HG03135 (cell line): ENCODE results near the gene CLMN.

Experiments
- ATAC-seq: cut with Tn5 transposase; IDR thresholded peaks from one replicate; pipeline ENCODE4 v1.9.1; 2021; ENCODE audit warnings: mild to moderate bottlenecking, moderate library complexity; ENCODE audit not compliant: unreplicated experiment

CLMN gene

DNA sequence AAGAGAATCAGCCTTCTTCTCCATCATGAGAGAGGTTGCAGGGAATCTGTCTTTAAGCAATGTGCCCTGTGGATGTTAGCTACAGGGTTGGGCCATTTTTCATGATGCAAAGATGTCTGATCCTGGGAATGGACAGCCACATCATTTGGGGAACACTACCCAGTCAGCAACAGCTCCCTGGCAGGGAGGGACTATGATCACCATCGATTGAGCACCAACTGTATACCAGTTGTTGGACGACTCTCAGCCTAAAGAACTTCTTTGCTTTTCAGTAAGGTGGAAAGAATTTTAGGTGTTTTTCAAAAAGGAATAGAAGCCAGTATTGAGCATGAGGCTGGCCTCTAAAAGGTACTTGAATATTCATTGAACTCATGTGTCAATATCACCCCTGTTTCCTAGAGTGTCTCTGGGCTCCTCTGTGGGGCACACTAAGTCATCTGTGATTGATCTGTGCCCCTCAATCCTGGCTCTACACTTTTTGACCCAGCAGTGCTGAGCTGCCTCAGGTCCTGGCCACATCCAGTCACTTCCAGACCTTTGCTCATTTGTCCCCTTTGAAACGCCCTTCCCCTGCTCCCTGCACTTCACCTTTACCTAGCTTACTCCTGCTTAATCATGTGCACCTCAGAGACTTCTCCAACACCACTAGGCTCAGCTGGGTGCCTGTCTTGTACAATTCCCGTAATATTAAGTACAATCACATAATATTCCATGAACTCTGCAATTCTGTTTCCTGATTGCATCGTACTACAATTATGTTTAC is 2.2 kb upstream of the CLMN start:
- ATAC-seq, result no peak

GRCh38 chr14:95320955-95321600 is 1.4 kb upstream of the CLMN start:
- ATAC-seq, result no peak

DNA sequence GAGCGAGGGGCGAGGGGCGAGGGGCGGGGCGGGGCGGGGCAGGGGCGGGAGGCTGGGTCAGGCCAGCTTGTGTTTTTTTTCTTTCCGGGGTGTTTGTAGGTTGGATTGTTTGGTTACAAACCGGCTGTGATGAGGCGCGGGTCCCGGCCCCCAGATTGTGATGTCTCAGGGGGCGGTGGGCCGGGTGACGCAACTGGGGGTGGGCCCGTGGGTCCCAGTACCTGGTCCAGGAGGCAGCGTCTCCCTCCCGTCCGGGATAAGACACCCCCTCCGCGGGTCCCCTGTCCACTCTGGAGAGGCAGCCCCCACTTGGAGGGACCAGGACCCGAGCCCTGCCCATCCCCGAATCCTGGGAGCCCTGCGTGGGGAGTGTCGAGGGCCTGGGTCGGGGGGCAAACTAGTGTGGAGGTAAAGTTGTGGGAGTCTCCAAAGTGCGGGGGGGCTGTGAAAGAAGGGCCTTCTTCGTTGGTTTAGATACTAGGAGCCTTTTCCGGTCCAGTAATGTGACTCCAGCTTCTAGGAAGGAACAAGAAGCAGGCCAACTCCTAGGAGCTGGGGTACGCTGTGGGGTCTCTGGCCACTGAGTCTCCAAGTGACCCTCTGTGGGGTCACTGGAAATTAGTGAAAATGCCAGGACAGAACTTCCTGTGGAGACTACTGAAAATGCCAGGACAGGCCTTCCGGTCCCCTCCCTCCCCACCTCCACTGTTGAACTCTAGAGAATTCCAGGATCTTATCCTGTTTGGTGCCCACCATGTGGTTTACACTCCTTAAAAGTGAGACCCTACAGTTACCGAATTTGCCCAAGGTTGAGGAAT is 579 bp upstream of the CLMN start:
- no peak for ATAC-seq

DNA sequence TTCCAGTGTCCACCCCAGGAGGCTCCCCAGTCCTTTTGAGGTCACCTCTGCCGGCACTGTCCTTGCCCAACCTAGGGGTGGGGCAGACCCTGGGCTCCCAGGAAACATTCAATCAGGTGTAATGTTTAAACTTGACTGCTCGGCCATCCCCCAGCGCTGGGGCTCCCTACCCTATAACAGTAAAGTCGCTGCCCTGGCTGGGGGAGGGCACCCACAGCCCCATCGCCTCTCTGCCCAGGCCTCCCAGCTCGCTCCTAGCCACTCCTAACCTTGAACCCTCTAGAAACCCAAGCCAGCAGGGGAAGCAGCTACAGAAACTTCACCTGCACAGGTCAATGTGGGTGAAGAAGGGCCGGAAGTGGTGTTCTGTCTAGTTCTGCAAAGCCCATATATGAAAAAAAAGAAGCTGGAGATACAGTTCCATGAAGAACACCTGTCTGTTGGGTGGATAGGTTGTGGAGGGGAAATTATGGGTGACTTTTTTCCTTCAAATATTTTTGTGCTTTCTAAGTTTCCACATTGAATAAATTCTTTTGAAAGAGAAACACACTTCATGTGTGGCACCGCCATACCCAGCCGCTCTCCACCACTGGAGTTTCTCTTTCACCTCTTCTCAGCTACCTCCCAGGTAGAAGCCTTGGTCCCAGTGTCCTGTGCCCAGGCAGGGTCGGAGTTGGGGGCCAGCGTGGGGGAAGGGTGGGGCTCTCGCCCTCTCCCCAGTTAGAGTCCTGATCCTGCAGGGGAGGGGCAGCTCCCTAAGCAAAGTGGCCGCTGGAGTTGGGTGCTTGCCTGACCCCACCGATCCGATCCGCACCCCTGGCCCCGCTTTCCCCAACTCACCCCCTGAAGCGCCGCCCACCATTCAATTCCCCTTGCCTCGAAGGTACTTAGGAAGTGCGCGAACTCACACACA is 1.1 kb downstream of the CLMN start:
- ATAC-seq, result no peak

DNA sequence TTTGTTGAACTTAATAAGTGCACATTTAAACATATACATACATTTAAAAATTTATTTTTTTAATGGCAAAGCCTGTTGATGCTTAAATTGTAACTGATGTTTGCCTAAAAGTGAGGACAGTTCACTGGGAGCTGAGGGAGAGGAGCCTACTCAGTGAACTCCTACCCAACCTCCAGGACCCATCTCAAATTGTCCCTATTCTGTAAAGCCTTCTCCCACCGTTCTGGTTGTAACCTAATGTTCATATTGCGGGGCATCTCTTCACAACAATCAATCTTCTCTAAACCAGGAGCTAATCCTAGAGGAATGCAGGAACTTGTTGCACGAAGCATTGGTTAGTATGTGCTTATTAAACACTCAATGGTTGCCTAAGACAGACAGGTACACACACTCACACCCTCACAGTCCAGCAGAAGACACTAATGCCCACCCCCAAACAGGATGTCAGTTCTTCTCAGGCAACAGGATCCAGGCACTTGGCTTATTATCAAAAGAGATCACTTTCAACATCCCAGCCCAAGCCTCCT is 1.8 kb downstream of the CLMN start:
- no peak for ATAC-seq

DNA sequence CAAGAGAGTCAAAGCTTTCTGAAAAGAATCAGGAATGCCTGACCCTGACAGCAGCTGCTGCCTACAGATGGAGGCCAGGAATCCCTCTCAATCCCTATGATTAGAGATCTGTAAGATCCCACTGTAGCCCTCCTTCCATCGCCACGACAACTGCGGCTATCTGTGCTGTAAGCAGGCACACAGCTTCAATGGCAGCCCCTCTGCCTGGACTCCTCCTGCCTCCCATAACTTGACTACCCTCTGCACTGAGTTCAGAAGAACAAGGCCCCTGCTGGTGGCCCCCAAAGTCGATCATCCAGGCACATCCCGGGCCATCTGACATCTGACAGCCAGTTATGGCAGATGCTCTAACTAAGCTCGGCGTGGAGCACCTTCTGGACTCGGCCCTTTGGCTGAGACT is 2.9 kb downstream of the CLMN start:
- ATAC-seq, result no peak

- ATAC-seq, result no peak
Measured at GRCh38 chr14:95315579-95315978, 4.1 kb downstream of the CLMN start.

DNA sequence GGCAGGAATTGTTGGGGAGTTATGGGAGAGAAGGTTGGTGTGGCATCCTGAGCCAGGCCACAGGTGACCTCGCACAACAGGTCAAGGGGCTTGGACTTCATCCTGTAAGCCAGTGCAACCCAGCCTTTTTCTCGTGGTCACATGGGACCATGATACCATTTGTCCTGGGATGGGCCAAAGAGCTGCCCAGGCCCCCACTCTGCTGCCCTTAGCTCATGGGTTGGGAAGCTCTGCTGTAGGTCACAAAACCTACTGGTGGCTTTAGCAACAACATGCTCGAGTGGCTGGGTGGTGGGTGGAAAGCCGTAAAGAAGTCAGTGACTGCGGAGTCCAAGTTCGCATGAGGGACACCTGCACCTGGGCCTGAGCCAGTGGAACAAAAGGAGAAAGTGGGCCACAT is 4.6 kb downstream of the CLMN start:
- ATAC-seq, result no peak

GRCh38 chr14:95314609-95315008 is 5.1 kb downstream of the CLMN start:
- no peak for ATAC-seq

DNA sequence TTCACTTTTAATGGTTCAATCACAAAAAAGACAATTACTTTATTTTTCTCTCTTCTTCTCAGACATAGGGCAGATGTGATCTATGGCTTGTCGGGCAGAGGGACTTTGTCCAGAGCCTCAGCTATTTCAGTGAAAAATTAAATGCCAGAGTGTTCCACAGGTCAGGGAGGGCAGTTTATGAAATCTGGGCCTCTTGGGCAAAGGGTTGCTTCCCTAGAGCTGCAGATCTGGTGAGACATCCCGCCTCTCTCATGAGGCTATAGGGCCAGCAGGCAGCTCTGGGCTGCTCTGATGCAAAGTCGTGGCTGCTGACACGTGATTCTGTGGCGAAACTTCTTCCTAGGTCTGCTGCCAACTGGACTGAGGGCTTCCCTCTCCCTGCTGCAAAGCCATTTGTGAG is 6.0 kb downstream of the CLMN start:
- ATAC-seq, result no peak

- ATAC-seq, result no peak
Measured at GRCh38 chr14:95313190-95313589, 6.5 kb downstream of the CLMN start.

GRCh38 chr14:95312311-95312710 is 7.4 kb downstream of the CLMN start:
- ATAC-seq, result no peak

- no peak for ATAC-seq
Measured at GRCh38 chr14:95311752-95312151, 8.0 kb downstream of the CLMN start.

DNA sequence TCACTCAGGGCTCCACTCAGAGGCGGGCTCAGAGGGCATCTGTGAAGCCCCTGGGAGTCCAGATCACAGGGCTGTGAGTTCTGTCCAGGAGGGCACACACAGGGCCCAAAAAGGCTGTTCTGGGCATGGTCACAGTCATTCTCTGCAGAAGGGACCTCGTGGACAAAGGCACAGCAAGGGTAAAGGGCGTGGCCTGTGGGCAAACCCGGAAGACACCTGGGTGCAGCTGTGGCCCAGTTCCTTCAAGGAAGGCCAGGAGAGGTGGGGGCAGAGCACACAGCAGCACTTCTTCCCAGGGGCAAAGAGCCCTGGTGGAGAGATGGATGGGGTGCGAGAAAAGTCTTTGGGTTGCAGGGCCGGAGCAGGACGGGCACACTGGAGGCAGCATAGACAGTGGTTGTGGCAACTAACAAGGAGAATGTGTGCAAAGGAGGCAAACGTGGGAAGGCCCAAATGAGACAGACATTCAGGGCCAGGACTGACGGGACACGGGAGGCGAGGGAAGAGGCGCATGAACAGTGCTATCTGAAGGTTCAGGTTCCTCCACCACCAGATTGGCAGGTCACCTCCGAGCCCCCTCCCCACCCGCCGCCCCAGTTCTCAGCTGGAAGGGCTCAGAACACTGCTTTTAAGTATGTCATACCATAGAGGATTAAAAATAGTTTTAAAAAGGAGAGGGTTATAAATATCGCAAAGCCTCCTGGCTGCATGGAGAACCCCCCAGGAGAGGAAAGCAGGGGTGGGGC is 8.9 kb downstream of the CLMN start:
- ATAC-seq, result no peak

DNA sequence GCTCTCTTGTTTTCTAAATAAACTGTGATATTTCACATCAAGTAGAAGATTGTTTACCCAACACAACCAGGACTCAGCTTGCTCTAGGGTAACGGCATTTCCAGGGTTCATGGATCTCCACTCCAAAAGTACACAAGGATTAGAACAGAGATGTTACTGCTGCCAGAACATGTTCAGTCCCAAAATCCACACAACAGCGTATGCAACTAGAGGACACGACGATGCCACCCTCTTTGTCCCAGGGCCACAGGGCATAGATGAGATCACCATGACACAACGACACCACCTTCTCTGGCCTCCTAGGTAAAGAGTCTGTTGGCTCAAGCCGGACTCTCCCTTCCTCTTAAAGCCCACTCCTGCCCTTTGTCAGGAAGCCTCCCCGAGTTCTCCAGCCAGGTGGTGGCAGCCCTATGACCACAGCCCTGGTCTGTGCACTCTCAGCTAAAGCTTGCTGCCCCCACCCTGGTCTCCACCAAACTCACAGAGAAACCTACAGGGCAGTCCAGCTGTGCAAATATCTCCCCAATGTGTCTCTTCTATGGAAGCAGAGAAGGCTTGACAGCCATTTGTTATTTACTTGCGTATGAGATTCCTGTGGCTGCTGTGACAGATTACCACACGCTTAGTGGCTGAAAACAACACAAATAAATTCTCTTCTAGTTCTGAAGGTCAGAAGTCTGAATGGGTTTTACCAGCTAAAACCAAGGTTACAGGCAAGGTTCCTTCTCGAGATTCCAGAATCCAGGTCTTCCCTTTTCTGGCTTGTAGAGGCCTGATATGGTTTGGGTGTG is 10.3 kb downstream of the CLMN start:
- no peak for ATAC-seq

DNA sequence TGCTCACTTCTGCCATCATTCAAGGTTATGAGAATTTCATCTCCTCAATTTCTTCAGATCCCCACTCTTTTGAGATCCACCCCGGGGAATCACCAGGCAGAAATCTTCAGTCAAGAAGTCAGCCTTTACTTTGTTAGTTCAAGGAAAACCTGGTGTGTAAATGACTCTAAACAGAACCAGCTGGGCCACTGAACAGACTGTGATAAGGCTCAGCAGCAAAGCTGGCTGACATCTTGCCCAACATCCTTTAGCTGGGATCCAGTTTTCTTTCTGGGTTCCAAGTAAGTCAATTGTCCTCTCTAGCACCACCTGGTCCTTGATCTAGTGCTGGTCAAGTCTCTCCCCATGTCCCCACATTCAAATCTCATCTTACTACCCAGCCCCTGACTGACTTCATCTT is 11.6 kb downstream of the CLMN start:
- ATAC-seq, result no peak

DNA sequence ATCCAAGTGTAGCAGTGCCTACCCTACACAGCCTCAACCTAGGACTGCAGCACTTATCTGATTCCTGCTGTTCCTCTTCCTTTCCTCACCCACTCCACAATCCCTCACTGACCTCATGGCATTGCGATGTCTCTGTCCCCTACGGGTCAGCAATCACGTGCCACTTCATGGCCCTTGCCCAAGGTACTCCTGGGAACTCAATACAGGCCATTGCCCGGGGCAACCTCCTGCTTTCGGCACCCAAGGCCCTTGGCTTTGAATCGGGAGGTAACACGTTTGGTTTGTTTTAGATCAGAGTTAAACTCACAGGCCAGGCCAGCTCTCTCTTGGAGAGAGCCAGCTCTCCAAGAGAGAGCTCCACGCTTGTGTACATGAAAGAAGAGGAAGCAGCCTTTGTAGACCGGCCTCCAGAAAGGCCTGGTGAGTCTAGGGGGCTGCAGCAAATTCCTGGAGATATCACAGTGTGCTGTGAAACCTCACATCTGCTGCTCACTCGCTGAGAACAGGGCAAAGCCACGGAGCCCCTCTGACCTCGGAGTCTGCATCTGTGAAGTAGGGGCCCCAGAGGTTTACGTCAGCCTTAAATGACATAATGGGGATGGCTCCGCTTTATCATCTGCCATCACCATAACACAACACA is 12.2 kb downstream of the CLMN start:
- ATAC-seq, result no peak

GRCh38 chr14:95305940-95306339 is 13.8 kb downstream of the CLMN start:
- no peak for ATAC-seq

- no peak for ATAC-seq
Measured at GRCh38 chr14:95305145-95305544, 14.6 kb downstream of the CLMN start.
